GM21423 (cell line): ENCODE measurements around the gene BRWD1.
"Not testable (repeated sequence)": the region's sequence is repeated elsewhere in the genome, so short reads cannot be mapped to it uniquely, and the experiment has no call there.

Experiments used
- ATAC-seq: cut with Tn5 transposase; IDR thresholded peaks from one replicate; pipeline ENCODE4 v1.9.1; 2021; ENCODE audit warnings: mild to moderate bottlenecking, moderate library complexity; ENCODE audit not compliant: unreplicated experiment

BRWD1 gene

DNA sequence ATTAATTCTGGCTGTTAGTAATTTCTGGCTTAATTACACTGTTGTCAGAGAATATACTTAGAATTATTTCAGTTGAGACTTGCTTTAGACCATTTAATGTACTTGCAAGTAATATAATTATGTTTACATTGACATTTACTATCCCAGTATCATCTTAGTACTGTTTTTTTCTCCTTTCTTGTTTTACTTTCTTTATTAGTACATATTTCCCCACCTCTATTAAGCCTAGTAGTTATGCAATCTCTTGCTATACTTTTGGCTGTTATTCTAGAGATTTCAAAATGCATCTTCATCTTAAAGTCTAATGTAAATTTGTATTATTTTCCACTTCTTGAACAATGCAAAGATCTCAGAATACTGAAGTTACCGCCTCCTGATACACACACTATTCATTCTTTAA lies 24.4 kb downstream of the BRWD1 start:
- ATAC-seq: no peak

GRCh38 chr21:39282911-39283310 lies 30.5 kb downstream of the BRWD1 start:
- no peak for ATAC-seq

DNA sequence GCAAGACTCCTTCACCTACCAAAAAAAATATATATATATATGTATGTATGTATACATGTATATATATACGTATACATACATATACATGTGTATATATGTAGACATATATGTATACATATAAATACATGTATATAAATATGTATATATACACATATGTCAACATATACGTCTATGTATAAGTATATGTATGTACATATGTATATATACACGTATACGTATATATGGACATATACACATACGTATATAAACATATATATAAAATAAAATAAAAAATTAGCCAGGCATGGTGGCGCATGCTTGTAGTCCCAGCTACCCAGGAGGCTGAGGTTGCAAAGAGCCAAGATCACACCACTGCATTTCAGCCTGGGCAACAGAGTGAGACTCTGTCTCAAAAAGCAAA lies 31.6 kb downstream of the BRWD1 start:
- ATAC-seq: no peak

- ATAC-seq: no peak
Measured at GRCh38 chr21:39281207-39281606, 32.2 kb downstream of the BRWD1 start.

- no peak for ATAC-seq
Measured at GRCh38 chr21:39269620-39270019, 43.8 kb downstream of the BRWD1 start.

- ATAC-seq: no peak
Measured at GRCh38 chr21:39265603-39266002, 47.8 kb downstream of the BRWD1 start.

GRCh38 chr21:39263372-39263771 lies 50.1 kb downstream of the BRWD1 start:
- ATAC-seq: no peak

DNA sequence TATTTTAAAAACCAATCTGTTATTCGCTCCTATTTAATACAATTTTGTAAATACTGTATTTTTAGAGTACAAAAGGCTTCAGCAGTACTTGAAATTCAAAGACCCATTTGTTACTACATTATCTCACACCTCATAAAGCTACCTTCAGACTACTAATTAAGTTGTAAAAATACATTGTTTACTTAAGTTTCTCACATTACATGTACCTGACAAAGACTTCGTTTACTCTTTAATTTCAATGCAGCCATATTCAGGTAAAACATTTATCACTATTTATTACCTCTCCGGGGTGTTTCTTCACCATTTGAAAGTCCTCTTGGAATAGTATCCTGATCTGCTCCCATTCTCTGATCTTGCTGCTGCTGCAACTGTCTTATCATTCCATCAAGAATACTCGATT lies 55.2 kb downstream of the BRWD1 start:
- ATAC-seq: no peak

DNA sequence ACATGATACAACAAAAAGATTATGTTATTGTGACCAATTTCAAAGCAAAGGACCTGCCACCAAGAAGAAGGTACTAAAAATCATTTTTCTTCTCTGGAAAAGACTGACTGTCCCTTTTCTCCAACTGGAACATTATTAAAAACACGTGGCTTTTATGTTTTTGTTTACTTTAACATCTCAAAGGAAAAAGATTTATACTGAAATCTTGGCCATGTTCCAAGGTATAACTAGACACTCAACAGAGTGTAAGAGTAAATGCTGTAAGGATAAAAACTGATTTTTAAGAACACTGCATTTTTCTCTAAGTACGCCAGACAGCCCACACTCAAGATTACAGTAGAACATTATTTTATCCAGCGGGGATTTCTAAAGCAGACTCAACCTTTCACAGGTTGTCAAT lies 62.1 kb downstream of the BRWD1 start:
- ATAC-seq: no peak

DNA sequence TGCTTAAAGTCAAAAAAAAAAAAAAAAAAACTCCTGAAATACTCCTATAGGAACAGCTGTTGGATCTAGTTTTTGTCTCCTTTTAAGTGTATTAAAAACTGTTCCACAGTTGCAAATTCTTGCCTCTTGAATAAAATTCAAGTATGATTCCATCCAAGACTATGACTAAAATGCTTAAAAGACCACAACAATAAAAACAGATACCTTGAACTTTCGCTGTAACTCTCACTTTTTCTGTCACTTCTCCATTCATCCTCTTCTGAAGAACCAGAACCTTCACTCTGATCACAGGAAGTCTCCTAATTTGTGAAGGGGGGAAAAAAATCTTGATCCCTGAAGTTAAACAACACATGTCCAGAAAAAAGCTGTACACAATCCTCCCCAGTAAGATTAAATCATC lies 75.2 kb downstream of the BRWD1 start:
- no peak for ATAC-seq

DNA sequence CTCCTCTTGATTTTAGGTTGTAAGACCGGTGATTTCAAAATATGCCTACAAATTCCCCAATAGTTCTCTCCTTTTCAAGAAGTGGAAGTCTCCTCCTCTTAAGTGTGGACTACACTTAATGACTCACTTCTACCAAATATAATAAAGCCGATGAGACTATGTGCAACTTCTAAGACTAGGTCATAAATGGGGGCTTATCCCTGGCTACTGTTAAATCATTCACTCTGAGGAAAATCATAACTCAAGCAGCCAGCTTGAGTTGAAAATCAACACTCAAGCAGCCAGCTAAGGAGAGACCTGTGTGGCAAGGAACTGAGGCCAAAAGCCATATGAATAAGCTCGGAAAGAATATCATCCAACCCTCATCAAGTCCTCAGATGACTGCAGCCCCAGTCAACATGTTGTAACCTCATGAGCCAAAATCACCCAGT lies 80.6 kb downstream of the BRWD1 start:
- no peak for ATAC-seq

DNA sequence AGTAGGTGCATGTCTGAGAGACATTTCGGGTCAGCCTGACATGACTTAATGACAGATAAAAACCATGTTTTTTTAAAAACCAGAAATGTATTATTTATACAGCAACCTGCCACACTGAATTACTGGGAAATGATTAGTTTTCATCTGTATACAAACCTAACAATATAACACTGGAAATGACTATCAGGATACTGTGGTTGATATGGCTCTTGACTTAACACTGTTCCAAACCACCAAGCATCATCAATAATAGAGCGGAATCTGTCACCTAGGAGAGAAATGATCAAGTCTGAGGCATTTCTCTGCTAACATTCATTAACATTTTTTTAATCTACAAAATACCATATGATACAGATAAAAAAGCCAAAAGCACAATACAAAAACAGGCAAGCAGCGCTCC lies 88.5 kb downstream of the BRWD1 start:
- ATAC-seq: no peak

DNA sequence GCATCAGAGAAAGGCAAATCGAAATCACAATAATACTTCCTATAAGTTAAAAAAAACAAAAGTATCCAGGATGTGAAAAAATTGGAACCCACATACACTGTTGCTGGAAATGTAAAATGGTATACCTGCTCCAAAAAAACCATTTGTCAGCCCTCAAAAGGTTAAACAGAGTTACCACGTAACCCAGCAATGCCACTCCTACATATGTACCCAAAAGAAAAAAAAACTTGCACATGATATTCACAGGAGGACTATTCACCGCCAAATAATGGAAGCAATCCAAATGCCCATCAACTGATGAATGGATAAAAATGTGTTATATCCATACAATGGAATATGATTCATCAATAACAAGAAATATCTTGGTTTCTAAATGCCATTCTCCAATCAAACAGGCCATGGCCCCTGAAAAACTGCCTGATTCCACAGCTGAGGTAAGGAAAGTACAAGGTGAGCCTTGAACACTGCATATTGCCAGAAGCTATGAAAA lies 91.4 kb downstream of the BRWD1 start:
- no peak for ATAC-seq

GRCh38 chr21:39221282-39221996 lies 92.0 kb downstream of the BRWD1 start:
- no peak for ATAC-seq

DNA sequence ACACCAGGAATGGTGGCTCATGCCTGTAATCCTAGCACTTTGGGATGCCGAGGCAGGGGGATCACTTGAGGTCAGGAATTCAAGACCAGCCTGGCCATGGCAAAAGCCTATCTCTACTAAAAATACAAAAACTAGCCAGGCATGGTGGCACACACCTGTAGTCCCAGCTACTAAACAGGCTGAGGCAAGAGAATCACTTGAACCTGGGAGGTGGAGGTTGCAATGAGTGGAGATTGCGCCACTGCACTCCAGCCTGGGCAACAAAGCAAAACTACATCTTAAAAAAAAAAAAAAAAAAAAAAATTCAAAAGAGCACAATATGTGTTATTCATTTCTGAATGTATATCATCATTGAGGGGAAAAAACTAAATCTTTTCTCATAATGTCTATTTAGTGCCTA lies 92.6 kb downstream of the BRWD1 start:
- ATAC-seq: not testable (repeated sequence)

DNA sequence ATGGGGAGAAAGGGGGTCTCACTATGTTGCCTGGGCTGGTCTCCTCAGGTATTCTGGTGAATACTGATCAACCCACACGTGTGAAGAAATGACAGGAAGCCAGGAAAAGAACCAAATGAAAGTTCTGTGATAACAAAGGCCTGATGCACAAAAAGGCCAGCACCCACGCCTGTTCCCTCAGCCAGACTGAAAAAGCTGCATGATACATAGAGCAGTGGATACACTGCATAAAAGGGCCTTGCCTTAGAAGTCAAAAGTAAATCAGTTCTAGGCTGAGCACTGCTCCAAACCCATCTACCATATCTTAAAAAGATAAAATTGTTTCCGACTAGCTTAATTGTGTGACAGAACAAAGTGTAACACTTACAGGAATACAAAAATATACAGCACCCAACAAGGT lies 93.3 kb downstream of the BRWD1 start:
- ATAC-seq: no peak

DNA sequence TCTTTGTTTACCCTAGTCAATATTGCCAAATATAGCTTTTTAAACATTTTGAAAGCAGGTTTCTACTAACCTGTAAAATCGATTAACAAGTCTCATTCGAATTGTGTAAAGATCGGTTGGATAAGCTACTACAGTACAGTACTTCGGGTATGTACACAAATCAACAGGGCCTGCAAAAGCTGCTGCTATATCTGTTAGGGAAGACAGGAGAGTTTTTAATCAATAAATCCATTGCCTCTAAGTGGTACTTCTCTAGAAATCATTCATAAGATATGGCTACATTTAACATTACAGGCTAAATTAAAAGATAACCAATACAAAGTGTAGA lies 95.4 kb downstream of the BRWD1 start:
- no peak for ATAC-seq

GRCh38 chr21:39217356-39218081 lies 95.9 kb downstream of the BRWD1 start:
- no peak for ATAC-seq

DNA sequence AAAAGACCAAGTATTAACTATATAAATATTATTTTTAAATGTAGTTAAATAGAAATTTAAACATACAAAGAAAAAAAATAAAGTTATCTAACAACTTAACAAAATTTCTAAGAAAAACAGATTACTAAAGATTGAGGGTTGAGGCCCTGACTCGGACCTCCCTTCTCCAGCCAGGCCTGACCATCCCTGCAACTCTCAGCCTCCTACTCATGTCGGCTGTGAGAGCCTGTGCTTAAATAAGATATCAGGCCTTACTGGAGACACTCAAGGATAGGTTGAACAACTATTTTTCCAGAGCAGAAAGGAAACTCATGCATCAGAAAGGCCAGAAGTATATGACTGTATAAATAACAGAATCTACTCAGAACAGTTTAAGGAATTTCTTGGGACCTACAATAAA lies 97.1 kb downstream of the BRWD1 start:
- no peak for ATAC-seq

- no peak for ATAC-seq
Measured at GRCh38 chr21:39215078-39215477, 98.4 kb downstream of the BRWD1 start.

DNA sequence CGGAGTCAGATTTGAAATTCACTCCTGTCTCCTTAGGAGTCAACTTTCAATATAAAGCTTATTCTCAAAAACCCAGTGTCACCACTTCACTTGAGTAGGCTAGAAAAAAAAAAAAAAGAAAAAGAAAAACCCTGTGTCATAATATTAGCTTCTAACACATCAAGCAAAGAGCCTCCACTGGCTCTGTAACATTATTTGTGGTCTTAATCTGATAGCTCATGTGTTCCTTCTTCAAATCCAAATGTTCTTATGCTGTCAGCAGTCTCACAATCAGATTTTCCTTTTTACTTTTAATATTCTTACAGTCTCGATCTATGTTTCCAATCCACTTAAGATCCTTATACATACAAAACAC lies 104.1 kb downstream of the BRWD1 start:
- no peak for ATAC-seq

DNA sequence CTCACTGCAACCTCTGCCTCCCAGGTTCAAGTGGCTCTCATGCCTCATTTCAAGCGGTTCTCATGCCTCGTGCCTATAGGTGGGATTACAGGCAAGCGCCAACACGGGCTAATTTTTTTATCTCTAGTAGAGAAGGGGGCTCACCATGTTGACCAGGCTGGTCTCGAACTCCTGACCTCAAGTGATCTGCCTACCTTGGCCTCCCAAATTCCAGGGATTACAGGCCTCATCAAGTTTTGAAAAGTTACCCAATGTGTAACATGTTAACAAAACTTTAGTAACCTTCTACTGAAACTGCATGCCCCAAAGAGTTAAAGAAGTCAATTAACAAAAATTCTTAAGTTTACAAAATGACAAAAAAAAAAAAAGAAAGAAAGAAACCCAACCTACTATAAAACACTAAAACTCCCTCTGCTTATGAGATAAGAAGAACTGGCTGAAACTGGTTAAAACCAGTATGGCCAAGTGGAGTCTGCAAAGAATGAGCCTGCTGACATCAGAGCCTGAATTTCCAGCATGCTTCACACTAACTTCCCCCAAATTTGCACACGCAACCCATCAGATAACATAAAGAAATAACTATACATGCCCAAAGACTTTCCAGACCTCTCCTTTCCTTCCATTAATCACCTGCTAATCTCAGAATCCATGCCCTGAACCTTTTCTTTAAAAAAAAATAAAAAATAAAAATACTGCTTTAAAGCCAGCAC lies 104.7 kb downstream of the BRWD1 start:
- ATAC-seq: no peak
